Measurements from ENCODE around the gene DKK3. TPM values are rescaled to one million over a fixed set of nuclear protein-coding genes. Genes with fewer than 3 reads are reported as not detected.
A peak's percentile ranks its signal among the peaks of the same experiment; 100 is the strongest.

The DKK3 gene
- 164 and 204 TPM in 2 replicates for total RNA-seq

DNA sequence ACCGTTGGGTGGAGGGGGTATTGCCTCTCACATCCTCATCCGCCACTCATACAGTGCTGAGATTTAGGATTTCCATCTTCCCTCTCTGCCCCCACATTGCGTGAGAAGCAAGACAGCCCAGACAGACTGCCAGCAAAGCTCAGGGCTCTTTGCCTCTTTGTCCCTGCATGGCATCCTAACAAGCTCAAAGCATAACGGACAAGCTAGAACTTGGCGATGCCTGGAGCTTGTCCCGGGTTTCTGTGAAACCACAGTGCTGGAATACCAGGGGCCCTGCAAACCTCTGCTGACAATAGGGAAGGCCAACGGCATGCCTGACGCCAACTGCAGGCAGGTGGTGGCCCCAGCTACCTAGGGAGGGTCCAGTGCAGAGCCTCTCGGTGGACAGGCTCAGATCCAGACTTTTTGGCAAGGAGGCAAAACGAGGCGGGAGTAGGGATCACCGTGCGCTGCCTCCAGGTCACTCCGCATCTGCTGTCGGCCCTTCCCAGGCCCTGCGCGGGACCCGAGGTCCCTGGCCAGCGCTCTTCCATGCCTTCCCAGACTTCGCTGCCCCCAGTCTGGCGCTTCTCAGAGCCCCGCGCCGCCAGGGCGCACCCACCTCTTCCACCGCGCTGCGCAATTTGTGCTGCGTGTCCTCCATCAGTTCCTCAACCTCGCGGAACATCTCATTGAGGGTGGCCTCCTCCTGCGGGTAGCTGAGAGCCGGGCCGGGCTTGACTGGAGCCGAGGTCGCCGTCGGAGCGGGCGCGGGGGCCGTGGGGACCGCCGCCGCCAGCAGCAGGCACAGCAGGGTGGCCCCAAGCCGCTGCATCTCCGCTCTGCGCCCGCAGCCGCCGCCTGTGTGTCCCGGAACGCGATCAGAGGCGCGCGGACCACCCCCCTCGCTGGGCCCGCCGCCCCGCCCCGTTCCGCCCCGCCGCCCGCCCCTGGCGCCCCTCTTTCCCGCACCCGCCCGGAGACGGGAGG is at the start of gene DKK3:
Gene DKK3 (minus strand): TSS at position 858 of the 969 bp plus-strand sequence. CDS start 44 bp downstream, at position 814.
- Histone ChIP-seq H3K4me3 (ENCODE audit: low read depth, low read length) (peak within 1 kb of the TSS; percentile 90), H3K27me3 (ENCODE audit: control insufficient read depth, insufficient read depth, low read length) (no peaks in the 10 kb centered on the region), H3K36me3 (ENCODE audit: control insufficient read depth, insufficient read depth, low read length) (no peaks in the 10 kb centered on the region)
- DNase-seq (ENCODE audit: low read depth): no peak
- TF ChIP-seq, protein P1, sequence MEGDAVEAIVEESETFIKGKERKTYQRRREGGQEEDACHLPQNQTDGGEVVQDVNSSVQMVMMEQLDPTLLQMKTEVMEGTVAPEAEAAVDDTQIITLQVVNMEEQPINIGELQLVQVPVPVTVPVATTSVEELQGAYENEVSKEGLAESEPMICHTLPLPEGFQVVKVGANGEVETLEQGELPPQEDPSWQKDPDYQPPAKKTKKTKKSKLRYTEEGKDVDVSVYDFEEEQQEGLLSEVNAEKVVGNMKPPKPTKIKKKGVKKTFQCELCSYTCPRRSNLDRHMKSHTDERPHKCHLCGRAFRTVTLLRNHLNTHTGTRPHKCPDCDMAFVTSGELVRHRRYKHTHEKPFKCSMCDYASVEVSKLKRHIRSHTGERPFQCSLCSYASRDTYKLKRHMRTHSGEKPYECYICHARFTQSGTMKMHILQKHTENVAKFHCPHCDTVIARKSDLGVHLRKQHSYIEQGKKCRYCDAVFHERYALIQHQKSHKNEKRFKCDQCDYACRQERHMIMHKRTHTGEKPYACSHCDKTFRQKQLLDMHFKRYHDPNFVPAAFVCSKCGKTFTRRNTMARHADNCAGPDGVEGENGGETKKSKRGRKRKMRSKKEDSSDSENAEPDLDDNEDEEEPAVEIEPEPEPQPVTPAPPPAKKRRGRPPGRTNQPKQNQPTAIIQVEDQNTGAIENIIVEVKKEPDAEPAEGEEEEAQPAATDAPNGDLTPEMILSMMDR (IDR thresholded peaks at IDR 0.05; ENCODE audit: insufficient read depth, low read length, poor library complexity, severe bottlenecking): no peak

DNA sequence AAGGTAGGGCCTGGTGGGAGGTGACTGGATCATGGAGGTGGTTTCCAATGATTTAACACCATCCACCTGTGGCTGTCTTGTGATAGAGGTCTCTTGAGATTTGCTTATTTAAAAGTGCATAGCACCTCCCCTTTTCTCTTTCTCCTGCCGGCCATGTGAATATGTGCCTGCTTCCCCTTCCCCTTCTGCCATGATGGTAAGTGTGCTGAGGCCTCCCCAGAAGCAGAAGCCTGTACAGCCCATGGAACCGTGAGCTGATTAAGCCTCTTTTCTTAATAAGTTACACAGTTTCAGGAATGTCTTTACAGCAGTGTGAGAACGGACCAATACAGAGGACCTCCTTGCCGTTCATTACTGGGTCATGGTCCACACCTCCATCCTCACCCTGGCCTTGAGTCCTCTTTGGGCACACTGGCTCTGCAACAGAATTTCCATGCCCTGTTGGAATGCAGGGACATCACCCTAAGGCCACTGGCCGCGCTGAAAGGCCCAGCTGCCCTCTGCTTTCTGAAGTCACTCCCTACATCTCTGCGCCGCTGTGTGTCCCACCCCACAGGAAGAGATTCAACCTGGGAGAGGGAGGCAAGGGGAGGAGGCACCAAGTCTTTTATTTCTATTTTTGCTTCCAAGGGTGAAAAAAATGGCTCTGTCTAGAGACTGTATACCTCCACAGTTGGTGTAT is 49.0 kb upstream of the DKK3 start:
- H3K27me3 ChIP-seq (ENCODE audit: control insufficient read depth, insufficient read depth, low read length): no peaks in the 10 kb centered on the region
- TF ChIP-seq, protein P1 (IDR thresholded peaks at IDR 0.05; ENCODE audit: insufficient read depth, low read length, poor library complexity, severe bottlenecking): no peak
- H3K36me3 ChIP-seq (ENCODE audit: control insufficient read depth, insufficient read depth, low read length): no peaks in the 10 kb centered on the region
- DNase-seq (ENCODE audit: low read depth): no peak
- no peak overlapping the region for H3K4me3 ChIP-seq (ENCODE audit: low read depth, low read length)

DNA sequence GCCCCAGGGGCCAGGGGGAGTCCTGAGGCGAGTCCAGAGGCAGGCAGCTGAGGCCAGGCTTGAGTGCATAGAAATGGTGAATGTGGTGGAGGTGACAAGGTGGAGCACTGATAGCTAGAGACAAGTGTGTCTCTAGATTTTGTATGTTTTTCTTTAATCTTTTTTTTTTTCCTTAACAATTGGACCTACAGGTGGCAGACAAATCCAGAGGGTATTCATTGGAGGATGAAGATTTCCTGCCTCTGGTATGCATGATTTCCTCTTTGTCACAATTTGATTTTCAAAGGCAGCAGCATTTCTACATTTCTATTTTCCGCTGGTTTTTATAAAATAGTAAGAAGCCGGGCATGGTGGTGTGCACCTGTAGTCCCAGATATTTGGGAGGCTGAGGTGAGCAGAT is 47.7 kb upstream of the DKK3 start:
- TF ChIP-seq, protein P1 (IDR thresholded peaks at IDR 0.05; ENCODE audit: insufficient read depth, low read length, poor library complexity, severe bottlenecking): no peak
- Histone ChIP-seq H3K36me3 (ENCODE audit: control insufficient read depth, insufficient read depth, low read length) (no peaks in the 10 kb centered on the region), H3K27me3 (ENCODE audit: control insufficient read depth, insufficient read depth, low read length) (no peaks in the 10 kb centered on the region), H3K4me3 (ENCODE audit: low read depth, low read length) (no peak overlapping the region)
- no peak for DNase-seq (ENCODE audit: low read depth)

DNA sequence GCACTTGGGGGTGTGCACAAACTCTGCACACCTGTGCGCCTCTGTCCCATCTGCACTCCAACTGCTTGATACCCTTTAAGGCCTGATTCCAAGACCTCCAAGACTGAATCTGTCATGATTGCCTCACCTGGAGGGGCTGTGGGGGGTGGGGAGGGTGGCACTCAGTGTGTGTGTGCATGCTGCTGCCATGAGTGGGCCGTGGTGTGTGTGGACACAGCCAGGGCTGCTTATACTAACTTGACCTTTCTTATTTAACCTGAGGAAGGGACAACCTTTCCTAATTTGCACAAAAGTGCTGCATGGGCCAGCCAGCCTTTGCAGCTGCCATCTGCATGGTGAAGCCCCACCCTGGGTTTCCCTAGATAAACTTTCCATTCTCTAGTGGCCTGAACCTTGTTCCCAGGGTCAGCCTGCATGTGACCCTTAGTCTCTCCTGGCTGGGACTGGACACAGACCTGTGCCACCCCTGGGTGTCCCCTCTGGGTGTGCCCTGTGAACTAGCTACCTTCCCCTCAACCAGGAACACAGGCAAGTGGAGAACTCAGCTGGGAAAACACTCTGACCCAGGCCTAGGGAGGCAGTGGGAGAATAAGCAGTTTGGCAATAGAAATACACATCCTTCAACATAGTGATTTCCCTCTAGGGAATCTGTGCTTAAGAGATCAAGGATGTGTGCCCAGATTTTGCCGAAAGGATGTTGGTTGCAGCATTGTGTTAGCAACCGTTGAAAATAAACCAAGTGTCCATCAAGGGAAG is 45.4 kb upstream of the DKK3 start:
- DNase-seq (ENCODE audit: low read depth): no peak
- TF ChIP-seq, protein P1 (IDR thresholded peaks at IDR 0.05; ENCODE audit: insufficient read depth, low read length, poor library complexity, severe bottlenecking): no peak
- Histone ChIP-seq H3K27me3 (ENCODE audit: control insufficient read depth, insufficient read depth, low read length) (no peaks in the 10 kb centered on the region), H3K36me3 (ENCODE audit: control insufficient read depth, insufficient read depth, low read length) (no peaks in the 10 kb centered on the region), H3K4me3 (ENCODE audit: low read depth, low read length) (no peak overlapping the region)

DNA sequence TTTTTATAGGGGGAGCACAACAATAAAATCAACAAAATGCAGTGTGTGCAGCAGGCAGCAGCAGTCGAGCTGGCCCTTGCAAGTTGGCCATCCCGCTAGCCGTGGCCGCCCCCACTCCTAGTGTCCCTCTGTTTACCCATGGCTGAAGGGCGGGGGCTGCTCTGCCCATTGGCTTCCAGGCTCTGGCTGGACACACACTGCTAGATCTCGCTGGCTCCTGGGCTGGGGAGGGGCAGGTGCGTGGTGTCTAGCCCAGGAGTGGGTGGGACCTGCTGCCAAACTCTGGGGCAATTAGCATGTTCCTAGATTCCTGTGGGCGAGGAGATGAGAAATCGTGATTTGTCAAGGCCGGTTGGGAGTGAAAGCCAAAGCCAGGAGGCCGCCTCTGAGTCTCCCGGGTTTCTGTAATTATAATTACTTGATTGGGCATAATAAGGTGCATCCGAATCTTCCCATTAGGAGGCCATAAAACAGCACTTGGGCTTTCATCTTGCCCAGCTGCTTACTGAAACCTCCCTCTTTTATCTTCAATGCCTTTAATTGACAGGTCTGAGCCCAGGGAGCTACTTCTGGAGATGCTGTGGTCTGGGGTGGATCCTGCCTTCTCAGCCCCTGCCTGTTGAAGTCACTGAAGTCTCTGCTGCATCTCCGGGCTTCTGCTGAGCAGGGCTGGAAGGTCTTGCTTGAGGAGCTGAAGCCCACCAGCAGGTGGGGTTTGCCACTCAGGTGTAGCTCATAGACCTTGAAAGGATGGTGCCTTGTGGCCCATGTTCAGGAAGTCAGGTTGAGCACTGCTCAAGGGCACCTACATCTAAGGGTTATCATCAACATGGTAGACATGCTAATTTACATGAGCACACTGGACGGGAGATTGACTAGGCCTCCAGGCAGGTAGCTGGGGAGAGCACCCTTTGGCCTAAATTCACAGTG is 44.5 kb upstream of the DKK3 start:
- Histone ChIP-seq H3K36me3 (ENCODE audit: control insufficient read depth, insufficient read depth, low read length) (no peaks in the 10 kb centered on the region), H3K27me3 (ENCODE audit: control insufficient read depth, insufficient read depth, low read length) (no peaks in the 10 kb centered on the region), H3K4me3 (ENCODE audit: low read depth, low read length) (no peak overlapping the region)
- TF ChIP-seq, protein P1 (IDR thresholded peaks at IDR 0.05; ENCODE audit: insufficient read depth, low read length, poor library complexity, severe bottlenecking): peak; percentile 19
- no peak for DNase-seq (ENCODE audit: low read depth)
